HG03280 (cell line): ENCODE measurements around the gene TRAPPC11.
"Not testable (repeated sequence)": the region's sequence is repeated elsewhere in the genome, so short reads cannot be mapped to it uniquely, and the experiment has no call there.

Source experiments
- ATAC-seq: cut with Tn5 transposase; IDR thresholded peaks from one replicate; pipeline ENCODE4 v1.9.1; 2021; ENCODE audit warnings: mild to moderate bottlenecking, moderate library complexity; ENCODE audit not compliant: unreplicated experiment

TRAPPC11 gene

DNA sequence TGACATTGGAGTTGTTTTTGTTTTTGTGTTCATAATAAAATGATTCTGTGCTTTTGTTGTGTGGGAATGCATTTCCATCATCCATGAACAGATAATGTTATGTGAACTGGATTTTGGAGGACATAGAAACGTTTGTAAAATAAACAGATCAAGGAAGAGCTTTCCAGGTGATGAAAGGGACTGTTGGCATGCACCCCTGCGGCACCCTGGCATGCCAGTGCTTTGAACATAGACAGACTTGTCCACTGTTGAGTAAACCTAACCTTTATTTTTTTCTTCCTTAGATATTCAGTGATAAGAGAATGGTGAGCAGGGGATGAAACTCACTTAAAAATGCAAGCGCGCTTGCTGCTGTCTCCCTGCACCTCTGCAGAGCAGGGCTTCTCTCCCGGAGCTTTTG lies 59.8 kb downstream of the TRAPPC11 start:
- no peak for ATAC-seq

GRCh38 chr4:183721207-183722081 lies 62.4 kb downstream of the TRAPPC11 start:
- no peak for ATAC-seq

- peak; percentile 83 for ATAC-seq
Measured at GRCh38 chr4:183722731-183723560, 63.9 kb downstream of the TRAPPC11 start.

GRCh38 chr4:183723561-183724228 lies 64.6 kb downstream of the TRAPPC11 start:
- no peak for ATAC-seq

DNA sequence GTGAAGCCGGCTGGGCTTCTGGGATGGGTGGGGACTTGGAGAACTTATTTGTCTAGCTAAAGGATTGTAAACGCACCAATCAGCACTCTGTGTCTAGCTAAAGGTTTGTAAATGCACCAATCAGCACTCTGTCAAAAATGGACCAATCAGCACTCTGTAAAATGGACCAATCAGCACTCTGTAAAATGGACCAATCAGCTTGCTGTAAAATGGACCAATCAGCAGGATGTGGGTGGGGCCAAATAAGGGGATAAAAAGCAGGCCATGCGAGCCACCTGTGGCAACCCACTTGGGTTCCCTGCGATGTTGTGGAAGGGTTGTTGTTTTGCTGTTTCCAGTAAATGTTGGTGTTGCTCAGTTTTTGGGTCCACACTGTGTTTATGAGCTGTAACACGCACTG lies 66.5 kb downstream of the TRAPPC11 start:
- not testable (repeated sequence) for ATAC-seq

DNA sequence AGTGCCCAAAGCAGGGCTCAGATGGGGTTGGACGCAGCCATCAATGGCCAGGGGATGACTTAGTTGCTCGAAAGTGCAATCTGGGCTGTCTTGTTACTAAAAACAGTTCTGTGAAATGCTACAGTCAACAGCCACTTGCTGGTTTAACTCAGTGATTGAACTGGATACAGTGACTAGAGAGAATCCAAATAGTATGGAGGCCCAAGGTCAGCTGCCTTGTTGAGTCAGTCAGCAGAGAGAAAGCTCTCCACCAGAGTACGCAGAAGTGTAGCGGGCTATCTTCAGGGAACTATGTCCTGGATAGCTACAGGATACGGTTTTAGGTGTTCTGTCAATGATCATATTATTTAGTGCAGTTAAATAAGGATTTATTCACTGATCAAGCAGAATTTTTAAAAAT lies 68.4 kb downstream of the TRAPPC11 start:
- no peak for ATAC-seq

DNA sequence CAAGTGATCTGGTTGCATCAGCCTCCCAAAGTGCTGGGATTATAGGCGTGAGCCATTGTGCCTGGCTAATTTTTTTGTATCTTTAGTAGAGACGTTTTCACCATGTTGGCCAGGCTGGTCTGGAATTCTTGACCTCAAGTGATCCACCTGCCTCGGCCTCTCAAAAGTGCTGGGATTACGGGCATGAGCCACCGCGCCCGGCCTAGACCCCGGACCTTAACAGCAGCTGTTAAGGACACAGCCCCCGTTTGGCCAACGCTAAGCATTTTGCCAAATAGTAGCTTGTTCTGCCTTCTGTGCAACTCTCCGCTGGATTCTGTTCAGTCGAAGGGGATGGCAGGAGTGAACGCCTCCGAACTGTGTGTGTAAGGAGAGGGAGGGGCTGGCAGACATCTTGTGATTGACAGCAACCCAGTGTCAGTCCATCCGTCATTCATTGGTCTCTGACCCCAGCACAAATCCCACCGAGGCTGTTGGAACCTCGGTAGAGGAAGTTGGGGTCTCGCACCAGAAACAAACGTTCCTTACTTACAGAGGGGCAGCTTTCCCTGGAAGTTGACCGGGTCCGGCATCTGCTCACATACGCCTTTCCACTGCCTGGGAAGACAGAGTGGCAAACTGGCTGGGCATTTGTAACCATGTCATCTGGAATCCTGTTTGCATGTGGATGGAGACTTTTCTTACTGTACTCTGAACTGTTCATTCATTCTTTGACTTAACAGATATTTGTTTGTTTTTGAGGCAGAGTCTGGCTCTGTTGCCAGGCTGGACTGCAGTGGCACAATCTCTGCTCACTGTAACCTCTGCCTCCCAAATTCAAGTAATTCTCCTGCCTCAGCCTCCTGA lies 69.4 kb downstream of the TRAPPC11 start:
- no peak for ATAC-seq

GRCh38 chr4:183729069-183729406 lies 69.9 kb downstream of the TRAPPC11 start:
- no peak for ATAC-seq

DNA sequence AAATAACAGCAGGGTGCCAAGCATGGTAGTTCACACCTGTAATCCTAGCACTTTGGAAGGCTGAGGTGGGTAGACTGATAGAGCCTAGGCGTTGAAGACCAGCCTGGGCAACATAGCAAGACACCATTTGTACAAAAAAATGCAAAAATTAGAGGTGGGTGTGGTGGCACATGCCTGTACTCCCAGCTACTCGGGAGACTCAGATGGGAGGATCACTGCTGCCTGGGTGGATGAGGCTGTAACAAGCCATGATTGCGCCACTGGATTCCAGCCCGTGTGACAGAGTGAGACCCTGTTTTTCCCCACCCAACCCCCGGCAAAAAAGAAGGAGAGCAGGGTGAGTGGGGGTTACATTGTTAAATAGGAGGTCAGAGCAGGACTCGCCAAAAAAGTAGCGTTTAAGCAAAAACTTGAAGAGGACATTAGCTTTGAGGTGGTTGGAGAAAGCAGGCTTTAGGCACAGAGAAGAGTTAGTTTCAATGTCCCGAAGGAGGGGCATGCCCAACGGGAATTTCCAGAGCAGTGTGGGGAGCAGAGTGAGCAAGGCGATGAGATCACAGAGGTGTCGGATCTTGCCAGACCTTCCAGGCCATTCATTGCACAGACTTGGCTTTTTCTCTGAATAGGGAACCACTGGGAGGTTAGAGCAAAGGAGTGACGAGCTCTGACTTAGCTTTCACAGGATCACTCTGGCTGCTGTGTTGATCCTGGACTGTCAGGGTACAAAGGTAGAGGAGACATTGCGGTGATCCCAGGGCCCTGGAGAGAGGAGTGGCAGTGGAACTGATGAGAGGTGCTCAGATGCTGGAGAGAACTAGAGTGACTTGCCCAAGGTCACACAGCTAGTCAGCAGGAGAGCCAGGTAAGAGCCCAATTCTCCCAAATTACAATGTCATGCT lies 70.6 kb downstream of the TRAPPC11 start:
- no peak for ATAC-seq

GRCh38 chr4:183732296-183732695 lies 73.2 kb downstream of the TRAPPC11 start:
- ATAC-seq, result no peak

GRCh38 chr4:183733181-183733580 lies 74.1 kb downstream of the TRAPPC11 start:
- no peak for ATAC-seq

GRCh38 chr4:183738081-183738673 lies 79.1 kb downstream of the TRAPPC11 start:
- ATAC-seq, result no peak

DNA sequence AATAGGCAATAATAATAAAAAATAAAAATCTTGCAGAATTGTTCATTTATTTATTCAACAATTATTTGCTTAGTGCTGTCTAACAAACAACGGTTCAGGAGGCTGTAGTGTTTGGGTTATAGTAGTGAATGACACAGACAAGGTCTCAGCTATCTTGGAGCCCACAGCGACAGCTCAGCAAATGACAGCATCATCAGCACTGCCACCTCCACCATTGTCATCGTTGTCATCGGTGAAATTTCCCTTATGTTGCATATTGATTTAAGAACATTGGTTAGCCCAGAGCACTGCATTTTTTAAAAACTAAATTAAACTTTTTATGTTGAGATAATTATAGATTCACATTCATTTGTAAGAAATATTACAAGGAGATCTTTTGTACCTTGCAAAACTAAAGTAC lies 79.9 kb downstream of the TRAPPC11 start:
- ATAC-seq, result no peak

DNA sequence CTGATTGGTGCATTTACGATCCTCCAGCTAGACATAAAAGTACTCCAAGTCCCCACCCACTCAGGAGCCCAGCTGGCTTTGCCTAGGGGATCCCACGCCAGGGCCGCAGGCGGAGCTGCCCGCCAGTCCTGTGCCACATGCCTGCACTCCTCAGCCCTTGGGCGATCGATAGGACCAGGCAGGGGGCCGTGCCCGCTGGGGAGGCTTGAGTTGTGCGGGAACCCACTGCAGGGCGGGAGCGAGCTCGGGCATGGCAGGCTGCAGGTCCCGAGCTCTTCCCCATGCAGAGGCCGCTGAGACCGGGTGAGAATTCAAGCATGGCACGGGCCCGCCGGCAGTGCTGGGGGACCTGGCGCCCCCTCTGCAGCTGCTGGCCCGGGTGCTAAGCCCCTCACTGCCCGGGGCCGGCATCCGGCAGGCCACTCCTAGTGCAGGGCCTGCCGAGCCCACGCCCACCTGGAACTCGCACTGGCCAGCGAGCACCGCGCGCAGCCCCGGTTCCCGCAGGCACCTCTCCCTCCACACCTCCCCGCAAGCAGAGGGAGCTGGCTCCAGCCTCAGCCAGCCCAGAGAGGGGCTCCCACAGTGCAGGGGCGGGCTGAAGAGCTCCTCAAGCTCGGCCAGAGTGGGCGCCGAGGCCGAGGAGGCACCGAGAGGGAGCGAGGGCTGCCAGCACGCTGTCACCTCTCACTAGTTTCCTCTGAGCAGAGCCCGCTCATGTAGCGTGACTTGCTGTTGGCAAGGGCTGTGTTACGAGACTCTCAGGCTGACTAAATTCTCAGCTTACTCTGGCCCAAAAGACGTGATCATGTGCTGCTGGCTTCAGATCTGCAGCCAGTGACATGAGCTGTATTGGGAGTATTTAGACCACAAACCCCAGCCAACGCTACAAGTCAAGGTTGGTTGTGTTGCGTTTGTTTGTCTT lies 87.5 kb downstream of the TRAPPC11 start:
- ATAC-seq, result no peak

GRCh38 chr4:183747380-183747779 lies 88.3 kb downstream of the TRAPPC11 start:
- ATAC-seq, result no peak

DNA sequence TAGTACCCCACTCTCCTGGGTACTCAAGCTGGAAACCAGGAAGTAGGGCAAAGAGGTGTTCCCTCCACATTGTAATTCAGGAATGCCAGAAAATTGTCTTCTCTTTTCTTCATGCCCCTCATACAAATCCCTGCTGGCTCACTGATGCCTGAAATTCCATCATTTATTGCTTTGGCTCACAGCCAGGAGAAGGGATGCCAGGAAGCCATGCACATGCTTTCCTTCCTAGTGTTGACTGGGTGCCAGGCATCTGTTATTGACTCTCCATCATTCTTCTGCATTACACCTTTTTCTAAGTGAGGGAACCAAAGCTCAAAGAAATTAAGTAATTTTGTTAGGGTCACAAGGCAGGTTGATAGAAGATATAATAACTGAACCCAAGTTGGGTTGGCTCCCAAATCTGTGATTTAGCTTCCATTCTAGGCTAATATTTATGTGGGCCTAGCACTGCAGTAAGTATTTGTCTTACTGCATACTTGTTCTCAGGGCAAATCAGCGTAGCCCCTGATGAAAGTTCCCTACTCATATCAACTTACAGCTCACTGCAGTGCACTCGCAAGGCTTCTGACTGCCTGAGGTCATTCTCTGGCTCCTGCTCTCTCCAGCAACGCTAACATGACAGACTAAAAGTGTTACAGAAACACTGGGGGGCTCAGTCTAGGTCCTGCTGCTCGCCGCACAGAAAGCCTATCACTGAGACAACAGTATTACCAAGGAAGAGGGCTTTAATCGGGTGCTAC lies 89.0 kb downstream of the TRAPPC11 start:
- ATAC-seq, result no peak

- no peak for ATAC-seq
Measured at GRCh38 chr4:183751106-183751505, 92.0 kb downstream of the TRAPPC11 start.
